Lower leg skin (tissue), 4 donors: ENCODE data around the gene DBP. TPM values are rescaled to one million over a fixed set of nuclear protein-coding genes. Genes with fewer than 3 reads are reported as not detected.
A peak's percentile ranks its signal among the peaks of the same experiment; 100 is the strongest.

Source experiments
- DNase-seq, 2 donors: peaks; one replicate each; pipeline ENCODE4 v3.0.0-alpha.2; 2019; ENCODE audit warnings: low spot score in 2 of 2
- H3K4me3 ChIP-seq: fragments of 200-600 bp; sonication (generic); 2 replicates; pipeline ENCODE4 v1.5.1; 2017; ENCODE audit warnings: mild to moderate bottlenecking, low read depth; ENCODE audit not compliant: poor library complexity, severe bottlenecking
- POLR2A ChIP-seq, 2 donors: fragments of 450-650 bp; IDR thresholded peaks; one replicate each; pipeline ENCODE4 v1.6.1; 2016 to 2017; ENCODE audit warnings: antibody characterized with exemption in 2 of 2, mild to moderate bottlenecking in 1 of 2, moderate library complexity in 1 of 2
- WGBS, 2 donors: methylation state at CpG; one replicate each; pipeline ENCODE4 v1.1.5; 2018; 5-methylcytosine and 5-hydroxymethylcytosine counted together
- intact Hi-C: fragments of 100-400 bp; cut with DNase I; formaldehyde crosslinking; loops from one replicate; pipeline ENCODE4 v1.15.0; 2023; ENCODE audit warnings: low total_unique reads
- total RNA-seq, 4 donors: library from RNA; depleted of rRNA; stranded (reverse); fragments of >200 nt; gene quantifications; one replicate each; pipeline ENCODE4 v1.1.0, GENCODE V29; 2016
- TF ChIP-seq, protein P1 (sequence below), 3 donors: fragments of 450-650 bp; IDR thresholded peaks; one replicate each; pipeline ENCODE4 v1.5.1; 2016; ENCODE audit warnings: antibody characterized with exemption in 3 of 3, mild to moderate bottlenecking in 3 of 3, moderate library complexity in 2 of 3

Gene DBP
- total RNA-seq, 4 donors from 2014 or later = 21.1 to 41.6 (median 24.8) TPM

DNA sequence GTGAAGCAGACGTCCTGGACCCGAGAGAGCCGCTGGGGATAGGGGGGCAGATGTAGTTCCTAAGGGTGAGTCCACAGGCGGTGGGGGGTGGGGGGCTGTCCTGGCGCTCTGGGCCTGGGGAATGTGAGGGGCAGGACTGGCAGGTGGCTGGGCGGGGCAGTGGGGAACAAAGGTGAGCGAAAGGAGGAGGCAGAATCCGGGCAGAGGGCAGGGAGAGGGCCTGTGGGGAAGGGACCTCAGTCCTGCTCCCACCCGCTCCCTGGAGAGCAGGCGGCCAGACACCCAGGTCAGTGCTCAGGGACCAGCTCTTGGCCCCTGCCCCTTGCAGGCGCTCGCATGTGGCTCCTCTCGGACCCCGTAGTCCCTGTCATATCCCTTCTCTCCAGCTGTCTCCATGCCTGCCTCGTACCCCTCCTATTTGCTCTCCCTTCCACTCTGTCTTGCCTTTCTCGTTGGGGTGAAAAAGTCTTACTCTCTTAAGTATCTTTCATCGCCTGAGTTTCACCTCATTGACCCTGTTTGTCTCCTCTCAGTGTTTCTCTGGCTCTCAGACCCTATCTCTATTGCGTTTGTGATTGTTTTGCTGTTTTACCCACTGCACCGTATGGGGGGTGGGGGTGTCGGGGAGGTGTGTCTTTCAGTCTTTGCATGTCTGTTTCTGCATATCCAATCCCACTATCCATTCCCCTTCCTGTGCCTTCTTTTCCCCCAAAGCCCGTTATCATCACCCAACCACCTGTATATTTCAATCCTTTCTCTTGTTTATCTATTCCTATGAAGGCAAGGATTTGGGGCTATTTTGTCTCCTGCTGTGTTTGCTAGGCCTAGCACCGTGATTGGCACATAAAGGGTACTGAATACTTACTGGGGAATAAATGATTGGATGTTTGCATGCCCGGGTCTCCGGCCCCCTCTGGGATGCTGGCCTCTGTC, 12.1 kb downstream of the DBP start:
- intact Hi-C loops = no loop called here
- no peak for DNase-seq
- TF ChIP-seq, protein P1, sequence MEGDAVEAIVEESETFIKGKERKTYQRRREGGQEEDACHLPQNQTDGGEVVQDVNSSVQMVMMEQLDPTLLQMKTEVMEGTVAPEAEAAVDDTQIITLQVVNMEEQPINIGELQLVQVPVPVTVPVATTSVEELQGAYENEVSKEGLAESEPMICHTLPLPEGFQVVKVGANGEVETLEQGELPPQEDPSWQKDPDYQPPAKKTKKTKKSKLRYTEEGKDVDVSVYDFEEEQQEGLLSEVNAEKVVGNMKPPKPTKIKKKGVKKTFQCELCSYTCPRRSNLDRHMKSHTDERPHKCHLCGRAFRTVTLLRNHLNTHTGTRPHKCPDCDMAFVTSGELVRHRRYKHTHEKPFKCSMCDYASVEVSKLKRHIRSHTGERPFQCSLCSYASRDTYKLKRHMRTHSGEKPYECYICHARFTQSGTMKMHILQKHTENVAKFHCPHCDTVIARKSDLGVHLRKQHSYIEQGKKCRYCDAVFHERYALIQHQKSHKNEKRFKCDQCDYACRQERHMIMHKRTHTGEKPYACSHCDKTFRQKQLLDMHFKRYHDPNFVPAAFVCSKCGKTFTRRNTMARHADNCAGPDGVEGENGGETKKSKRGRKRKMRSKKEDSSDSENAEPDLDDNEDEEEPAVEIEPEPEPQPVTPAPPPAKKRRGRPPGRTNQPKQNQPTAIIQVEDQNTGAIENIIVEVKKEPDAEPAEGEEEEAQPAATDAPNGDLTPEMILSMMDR (IDR thresholded peaks at IDR 0.05) = no peak
- no peak for TF ChIP-seq POLR2A (IDR thresholded peaks at IDR 0.05)
- H3K4me3 ChIP-seq = no peak overlapping the region
- 64 to 65% methylated on average over 24 of the region's 24 CpGs for WGBS, 2 donors

DNA sequence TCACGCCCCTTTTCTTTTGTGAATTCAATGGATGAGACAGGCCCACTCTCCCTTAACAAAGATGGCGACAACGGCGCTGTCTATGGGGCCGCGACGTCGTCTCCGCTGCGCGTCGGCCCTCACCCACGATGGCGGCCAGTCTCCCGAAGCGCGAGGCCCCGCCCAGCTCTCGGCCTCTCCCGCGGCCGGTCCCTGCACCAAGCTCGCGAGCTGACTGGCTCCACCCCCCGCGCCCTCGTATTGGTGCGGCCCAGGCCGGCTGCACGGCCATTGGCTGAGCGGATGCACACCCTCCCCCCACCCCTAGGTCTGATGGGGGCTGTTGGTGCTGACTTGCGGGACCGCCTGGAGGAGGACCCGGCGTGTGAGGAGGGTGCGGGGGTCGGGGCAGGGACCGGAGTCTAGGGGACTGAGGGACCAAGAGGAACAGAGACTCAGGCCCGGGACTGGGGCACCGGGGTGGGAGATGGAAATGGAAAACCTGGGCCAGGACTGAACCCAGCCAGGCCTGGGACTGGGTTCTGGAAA, 13.0 kb downstream of the DBP start:
- WGBS, 2 donors = 2% methylated on average over 28 to 40 of the region's 40 CpGs
- intact Hi-C loops = no loop called here

DNA sequence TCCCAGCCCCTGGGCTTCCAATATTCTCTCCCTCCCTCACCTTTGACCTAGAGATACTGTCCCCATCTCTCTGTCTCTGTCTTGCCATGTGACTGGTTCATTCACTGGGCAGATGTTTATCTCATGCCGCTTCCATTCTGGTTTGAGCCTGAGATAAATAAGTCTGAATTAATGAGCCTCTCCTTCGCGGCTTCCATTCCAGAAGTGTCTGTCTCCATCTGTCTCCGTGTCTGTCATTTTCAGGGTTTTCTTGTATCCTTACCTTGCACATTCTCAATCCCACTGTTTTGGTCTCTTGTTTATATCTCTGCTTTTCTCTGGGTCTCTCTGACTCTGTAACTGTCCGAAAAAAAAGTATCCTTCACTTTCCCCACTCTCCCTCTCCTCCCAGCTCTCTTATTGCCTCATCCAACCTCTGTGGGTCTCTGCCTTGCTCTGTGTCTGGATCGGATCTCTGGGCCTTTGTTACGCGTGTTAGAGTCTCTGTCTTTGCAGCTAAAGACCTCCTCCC, 13.6 kb downstream of the DBP start:
- TF ChIP-seq POLR2A (IDR thresholded peaks at IDR 0.05) = no peak
- TF ChIP-seq, protein P1 (IDR thresholded peaks at IDR 0.05) = no peak
- intact Hi-C loops = no loop called here
- DNase-seq = no peak
- no peak overlapping the region for H3K4me3 ChIP-seq
- WGBS, 2 donors = 11 to 19% methylated on average over 8 of the region's 8 CpGs

More for the DNA sequence above, 13.0 kb downstream of the DBP start:
- H3K4me3 ChIP-seq = no peak overlapping the region
- TF ChIP-seq, protein P1 (IDR thresholded peaks at IDR 0.05) = no peak
- TF ChIP-seq POLR2A (IDR thresholded peaks at IDR 0.05) = no peak
- DNase-seq = peak; percentile 95 to 99

DNA sequence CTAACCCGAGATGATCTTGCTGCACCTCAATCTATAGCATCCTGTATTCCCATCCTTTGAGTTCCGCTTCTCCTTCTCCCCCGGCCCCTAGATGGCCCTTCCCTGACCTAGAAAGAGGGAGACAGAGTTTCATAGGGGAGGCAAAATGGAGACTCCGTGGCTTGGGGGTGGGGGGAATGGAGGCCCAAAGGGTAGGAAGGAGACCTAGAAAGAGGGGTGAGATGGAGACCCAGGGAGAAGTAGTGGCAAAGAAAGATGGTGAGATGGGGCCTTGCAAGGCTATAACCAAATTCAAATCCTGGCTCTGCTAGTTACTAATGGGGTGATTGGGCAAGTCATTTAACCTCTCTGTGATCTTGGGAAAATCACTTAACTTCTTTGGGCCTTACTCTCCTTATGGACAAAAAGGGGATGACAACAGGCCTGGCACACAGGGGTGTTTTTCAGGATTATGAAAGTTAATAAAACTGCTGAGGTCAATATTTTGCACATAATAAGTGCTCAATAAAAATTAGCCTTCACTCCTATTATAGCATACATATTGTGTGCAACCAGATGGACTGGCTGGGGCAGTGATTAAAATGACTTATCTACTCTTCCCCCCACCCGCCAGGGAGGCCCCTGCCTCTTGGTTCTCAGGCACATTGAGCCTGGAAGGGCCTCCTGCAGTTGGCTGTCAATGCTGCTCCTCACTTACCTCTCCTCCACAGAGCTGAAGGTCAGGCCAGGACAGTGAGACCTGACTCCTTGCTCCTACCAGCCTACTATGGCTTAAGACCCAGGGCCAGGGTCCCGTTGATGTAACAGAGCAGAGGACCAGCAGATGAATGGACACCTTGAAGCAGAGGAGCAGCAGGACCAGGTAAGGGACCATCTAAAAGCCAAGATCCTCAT, 17.2 kb downstream of the DBP start:
- intact Hi-C loops = no loop called here
- WGBS, 2 donors = 28 to 29% methylated on average over 6 of the region's 6 CpGs
- no peak for DNase-seq
- TF ChIP-seq, protein P1 (IDR thresholded peaks at IDR 0.05) = no peak
- TF ChIP-seq POLR2A (IDR thresholded peaks at IDR 0.05) = no peak
- peak overlapping the region; percentile 35 for H3K4me3 ChIP-seq

DNA sequence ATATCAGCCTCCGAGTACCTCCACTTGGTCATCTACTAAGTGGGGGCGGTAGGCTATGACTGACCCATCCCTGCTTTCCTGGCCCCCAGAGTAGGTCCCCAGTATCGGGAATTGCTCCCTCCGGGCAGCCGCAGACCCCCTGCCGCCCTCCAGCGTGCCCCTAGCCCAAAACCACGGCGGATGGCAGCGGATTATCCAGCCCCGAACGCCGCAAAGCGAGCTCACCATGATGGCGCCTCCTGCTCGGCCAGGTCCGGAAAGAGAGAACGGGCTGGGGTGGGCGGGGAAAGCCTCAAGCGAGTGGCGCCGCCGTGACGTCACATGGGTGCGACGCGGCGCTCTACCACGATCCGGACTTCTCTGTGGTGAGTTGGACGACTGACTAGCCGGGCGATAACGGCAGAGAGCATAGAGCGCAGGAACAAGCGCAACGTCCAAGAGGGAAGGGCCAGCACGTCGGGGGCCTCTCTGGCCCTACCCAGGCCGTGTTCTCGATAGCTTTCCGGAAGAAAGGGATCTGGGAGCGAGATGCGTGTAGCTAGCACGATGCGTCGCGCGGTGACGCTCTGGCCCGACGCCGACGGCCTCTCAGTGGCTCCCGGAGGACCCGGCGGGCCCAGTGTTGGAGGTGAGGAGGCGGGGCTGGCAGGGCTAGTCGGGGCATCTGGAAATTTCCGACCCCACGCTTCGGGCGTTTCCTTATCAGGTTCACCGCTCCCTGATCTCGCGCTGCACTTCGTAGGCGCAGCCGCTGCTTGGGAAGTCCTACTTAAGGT, 18.1 kb downstream of the DBP start, which contains the start of the genes RPL18 and SPHK2:
TSS of gene RPL18 (minus strand) at position 263 of the 776 bp plus-strand sequence. CDS start at position 228, 35 bp downstream.
TSS of gene SPHK2 (plus strand) at position 591 of the 776 bp plus-strand sequence. CDS start 1,009 bp downstream, outside the sequence.
- peak in 1 of 2 donors; percentile 86 for TF ChIP-seq POLR2A (IDR thresholded peaks at IDR 0.05)
- TF ChIP-seq, protein P1 (IDR thresholded peaks at IDR 0.05) = no peak
- WGBS, 2 donors = 0 to 1% methylated on average over 41 to 66 of the region's 69 CpGs
- peak; percentile 98 to 99 for DNase-seq
- intact Hi-C loops = no loop called here
- H3K4me3 ChIP-seq = peak within 1 kb of the TSS; percentile 76
